ENCODE measurements around the gene MARK4.

DNA sequence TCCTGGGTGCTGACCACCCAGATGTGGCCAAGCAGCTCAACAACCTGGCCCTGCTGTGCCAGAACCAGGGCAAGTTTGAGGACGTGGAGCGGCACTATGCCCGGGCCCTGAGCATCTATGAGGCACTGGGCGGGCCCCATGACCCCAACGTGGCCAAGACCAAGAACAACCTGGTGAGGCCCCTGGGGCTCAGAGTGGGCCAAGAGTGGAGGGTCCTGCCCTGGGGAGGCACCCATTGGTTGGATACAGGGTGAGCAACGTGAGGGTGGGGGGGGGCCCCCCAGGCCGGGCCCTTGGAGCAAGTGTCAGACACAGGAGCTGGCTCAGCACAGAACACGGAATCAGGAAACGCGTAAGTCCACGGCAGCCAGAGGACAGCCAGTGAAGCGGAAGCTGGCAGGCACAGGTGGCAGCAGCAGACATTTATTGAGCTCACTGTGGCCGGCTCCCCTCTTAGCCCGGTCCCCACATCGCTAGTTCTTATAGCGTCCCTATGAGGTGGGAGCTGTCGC lies 98.4 kb downstream of the MARK4 start:
- TF ChIP-seq, protein P1, sequence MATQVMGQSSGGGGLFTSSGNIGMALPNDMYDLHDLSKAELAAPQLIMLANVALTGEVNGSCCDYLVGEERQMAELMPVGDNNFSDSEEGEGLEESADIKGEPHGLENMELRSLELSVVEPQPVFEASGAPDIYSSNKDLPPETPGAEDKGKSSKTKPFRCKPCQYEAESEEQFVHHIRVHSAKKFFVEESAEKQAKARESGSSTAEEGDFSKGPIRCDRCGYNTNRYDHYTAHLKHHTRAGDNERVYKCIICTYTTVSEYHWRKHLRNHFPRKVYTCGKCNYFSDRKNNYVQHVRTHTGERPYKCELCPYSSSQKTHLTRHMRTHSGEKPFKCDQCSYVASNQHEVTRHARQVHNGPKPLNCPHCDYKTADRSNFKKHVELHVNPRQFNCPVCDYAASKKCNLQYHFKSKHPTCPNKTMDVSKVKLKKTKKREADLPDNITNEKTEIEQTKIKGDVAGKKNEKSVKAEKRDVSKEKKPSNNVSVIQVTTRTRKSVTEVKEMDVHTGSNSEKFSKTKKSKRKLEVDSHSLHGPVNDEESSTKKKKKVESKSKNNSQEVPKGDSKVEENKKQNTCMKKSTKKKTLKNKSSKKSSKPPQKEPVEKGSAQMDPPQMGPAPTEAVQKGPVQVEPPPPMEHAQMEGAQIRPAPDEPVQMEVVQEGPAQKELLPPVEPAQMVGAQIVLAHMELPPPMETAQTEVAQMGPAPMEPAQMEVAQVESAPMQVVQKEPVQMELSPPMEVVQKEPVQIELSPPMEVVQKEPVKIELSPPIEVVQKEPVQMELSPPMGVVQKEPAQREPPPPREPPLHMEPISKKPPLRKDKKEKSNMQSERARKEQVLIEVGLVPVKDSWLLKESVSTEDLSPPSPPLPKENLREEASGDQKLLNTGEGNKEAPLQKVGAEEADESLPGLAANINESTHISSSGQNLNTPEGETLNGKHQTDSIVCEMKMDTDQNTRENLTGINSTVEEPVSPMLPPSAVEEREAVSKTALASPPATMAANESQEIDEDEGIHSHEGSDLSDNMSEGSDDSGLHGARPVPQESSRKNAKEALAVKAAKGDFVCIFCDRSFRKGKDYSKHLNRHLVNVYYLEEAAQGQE (IDR thresholded peaks at IDR 0.05; ENCODE audit: low read depth), result no peak
- TF ChIP-seq EGR1 (IDR thresholded peaks at IDR 0.05) (no peak), NFIC (IDR thresholded peaks at IDR 0.05) (no peak), CREB1 (IDR thresholded peaks at IDR 0.05; ENCODE audit: low read depth) (no peak), CEBPB (IDR thresholded peaks at IDR 0.05) (no peak), TAF1 (IDR thresholded peaks at IDR 0.05; ENCODE audit: low read depth) (no peak), RAD21 (IDR thresholded peaks at IDR 0.05; ENCODE audit: low read depth) (no peak), ZBTB7A (IDR thresholded peaks at IDR 0.05; ENCODE audit: low read depth) (no peak), FOXM1 (IDR thresholded peaks at IDR 0.05; ENCODE audit: borderline replicate concordance, low read depth) (no peak), YY1 (IDR thresholded peaks at IDR 0.05; ENCODE audit: low read depth) (no peak), EP300 (IDR thresholded peaks at IDR 0.05; ENCODE audit: borderline replicate concordance) (no peak)
